Eye (tissue), 1 donor: ENCODE results near the gene RASL11A.
"Not testable (repeated sequence)": the region's sequence is repeated elsewhere in the genome, so short reads cannot be mapped to it uniquely, and the experiment has no call there.

ENCODE experiments used
- DNase-seq: peaks from one replicate; pipeline ENCODE4 v3.0.0-alpha.2; 2015

RASL11A gene

GRCh38 chr13:27269114-27269665, 1.4 kb upstream of the RASL11A start:
- no peak for DNase-seq

GRCh38 chr13:27271570-27272096, 1.0 kb downstream of the RASL11A start:
- DNase-seq = no peak

GRCh38 chr13:27273658-27274425, 3.2 kb downstream of the RASL11A start:
- DNase-seq = no peak

- DNase-seq = no peak
Measured at GRCh38 chr13:27274631-27275030, 4.0 kb downstream of the RASL11A start.

DNA sequence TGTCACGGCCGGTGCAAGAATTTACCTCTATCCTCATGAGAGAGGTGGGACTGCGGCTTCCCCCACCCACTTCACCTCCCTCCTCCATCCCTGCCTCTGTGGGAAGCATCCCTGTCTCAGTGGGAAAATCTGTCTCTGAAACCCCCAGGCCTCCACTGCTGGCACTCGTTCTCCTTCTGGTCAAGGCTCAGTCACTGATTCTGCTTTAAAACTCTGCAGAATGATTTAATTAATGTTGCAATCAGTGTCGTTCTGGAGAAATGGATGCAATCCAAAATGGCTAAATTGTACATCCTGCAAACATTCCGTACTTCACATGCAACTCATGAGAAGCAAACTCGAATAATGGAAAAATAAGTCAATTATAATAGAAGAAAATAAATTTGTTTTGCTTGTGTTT, 5.6 kb downstream of the RASL11A start:
- no peak for DNase-seq

DNA sequence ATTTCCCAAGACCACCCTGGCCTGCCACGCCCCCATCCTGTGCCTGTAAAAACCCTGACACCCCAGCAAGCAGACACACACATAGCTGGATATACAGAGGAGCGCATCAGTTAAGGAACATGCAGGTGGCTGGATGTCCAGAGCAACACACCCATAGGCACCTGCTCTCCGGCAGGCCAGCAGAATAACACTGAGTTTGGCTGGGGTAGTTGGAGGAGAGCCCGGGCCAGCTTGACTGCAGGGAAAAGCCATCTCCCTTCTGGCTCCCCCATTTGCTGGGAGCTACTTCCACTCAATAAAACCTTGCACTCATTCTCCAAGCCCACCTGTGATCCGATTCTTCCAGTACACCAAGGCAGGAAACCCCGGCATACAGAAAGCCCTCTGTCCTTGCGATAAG, 8.9 kb downstream of the RASL11A start:
- no peak for DNase-seq

DNA sequence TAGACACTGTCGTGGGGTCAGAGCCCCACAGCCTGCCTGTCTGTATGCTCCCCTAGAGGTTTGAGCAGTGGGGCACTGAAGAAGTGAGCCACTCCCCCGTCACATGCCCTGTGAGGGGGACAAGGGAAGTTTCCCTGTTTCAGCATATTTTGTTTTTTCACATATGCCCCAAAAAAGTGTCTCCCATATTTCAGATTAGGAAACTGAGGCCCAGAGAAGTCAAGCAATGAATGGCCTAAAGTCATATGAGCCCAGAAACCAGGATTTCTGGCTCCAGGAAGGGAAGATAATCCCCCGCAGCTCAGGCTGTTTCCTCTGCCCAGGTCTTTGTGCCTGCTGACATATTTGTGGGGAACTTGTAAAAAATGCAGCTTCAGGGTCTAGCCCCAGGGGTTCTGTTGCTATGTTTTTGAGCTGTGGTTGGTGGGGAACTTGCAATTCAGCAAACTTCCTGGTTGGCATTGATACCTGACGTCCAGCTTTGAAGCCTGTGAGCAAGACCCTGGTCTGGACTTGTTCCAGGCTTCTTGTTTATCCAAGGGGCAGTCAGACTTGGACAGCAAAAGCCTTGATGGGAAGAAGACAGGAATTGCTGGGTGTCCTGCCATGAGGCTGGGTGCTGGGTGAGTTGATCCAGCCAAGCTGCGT, 9.5 kb downstream of the RASL11A start:
- DNase-seq = no peak

DNA sequence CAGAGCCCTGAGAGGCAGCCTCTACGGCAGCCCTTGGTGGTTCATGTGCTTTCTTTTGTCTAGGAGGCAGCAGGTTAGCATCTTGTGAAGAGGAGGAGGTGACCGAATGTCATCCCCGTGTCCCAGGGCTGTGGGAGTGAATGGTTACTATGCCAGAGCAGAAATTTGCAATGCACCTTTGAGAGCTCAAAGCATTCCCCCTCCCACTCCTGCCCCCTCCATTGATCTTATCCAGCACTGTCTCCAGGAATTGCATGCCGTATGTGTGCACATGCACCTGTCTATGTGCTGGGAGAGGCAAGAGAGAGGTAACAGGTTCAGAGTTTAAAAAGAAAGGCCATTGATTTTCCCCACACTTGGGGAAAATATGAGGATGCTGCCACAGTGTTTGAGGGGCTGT, 10.2 kb downstream of the RASL11A start:
- no peak for DNase-seq

DNA sequence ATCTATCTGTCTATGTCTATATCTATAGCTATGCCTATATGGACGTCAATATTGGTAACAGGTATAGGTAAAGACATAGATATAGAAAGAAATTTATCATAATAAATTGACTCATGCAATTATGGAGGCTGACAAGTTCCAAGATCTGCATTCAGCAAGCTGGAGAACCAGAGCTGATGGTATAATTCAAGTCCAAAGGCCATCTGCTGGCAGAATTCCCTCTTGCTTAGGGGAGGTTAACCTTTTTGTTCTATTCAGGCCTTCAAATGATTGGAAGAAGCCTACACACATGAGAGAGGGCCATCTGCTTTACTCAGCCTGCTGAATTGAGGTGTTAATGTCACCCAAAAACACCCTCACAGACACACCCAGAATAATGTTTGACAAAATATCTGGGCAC, 10.8 kb downstream of the RASL11A start:
- no peak for DNase-seq

DNA sequence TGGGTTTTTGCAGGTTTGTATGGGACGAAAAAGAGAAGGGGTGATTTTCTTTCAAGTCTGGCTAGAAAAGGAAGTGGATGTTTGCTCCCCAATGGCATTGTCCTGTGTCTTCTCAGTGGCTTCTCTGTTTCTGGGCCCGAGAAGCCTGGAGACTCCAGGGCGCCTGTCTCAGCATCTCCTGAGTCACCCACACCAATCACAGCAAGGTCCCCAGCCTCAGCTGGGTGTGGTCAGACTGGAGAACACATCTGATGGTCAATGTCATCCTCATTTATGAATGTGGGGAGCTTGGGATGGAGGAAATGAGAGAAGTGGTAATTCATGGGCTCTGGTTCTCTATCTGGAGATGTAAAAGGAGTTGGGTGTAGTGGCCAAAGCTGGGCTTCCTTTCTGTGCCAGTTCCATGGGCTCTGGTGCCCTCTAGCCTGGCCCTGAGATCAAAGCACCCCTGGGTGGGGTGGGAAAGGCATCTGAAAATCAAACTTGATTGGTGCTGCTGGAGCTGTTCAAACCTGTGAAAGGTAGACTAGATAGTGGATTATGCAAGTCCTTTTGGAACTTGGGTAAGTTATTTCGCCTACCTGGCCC, 13.4 kb downstream of the RASL11A start:
- DNase-seq = no peak

DNA sequence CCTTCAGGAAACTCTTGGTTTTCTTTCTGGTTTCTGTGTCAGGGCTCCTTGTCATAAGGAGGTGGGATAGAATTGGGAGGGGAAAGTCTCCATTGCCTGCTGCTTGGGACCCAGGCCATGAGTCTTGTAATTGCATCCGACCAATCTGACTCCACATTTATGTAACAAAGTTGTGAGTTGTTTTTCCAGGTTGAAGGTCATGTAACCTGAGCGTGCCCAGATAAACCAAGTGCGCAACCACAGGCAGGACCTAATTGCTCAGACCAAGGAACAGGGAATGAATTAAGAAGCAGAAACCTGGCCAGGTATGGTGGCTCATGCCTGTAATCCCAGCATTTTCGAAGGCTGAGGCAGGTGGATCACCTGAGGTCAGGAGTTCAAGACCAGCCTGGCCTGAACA, 17.8 kb downstream of the RASL11A start:
- no peak for DNase-seq

GRCh38 chr13:27289011-27289665, 18.5 kb downstream of the RASL11A start:
- peak; percentile 30 for DNase-seq

GRCh38 chr13:27290715-27291114, 20.1 kb downstream of the RASL11A start:
- DNase-seq = no peak

DNA sequence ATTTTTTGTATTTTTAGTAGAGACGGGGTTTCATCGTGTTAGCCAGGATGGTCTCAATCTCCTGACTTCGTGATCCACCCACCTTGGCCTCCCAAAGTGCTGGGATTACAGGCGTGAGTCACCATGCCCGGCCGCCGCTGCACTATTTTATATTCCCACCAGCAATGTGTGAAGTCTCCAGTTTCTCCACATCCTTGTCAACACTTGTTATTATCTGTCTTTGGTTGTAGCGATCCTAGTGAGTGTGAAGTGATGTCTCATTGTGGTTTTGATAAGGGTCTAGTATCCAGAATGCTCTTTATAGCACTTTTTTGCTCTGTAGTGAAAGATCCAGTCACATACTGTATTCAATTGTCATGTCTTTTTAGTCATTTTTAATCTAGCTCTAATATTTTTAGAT, 21.3 kb downstream of the RASL11A start:
- DNase-seq = not testable (repeated sequence)

GRCh38 chr13:27293076-27293691, 22.6 kb downstream of the RASL11A start:
- no peak for DNase-seq

- DNase-seq = no peak
Measured at GRCh38 chr13:27293873-27294515, 23.4 kb downstream of the RASL11A start.

- DNase-seq = no peak
Measured at GRCh38 chr13:27295096-27295495, 24.5 kb downstream of the RASL11A start.

DNA sequence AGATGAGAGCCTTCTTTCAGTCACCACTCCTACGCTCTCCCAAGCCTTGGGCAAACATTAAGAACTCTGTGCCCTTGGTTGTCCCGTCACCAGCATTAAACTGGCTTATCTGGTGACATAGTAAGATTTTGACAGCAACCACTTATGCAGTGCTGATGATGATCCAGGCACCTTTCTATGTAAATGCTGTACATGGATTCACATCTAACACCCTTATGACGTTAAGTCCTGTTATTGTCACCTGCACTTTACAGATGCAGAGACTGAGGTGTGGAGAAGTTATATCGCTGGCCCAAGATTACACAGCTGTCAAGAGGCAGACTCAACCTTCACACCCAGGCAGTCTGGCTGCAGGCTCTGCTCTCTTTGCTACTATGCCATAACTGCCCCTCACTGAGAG, 25.0 kb downstream of the RASL11A start:
- DNase-seq = no peak

DNA sequence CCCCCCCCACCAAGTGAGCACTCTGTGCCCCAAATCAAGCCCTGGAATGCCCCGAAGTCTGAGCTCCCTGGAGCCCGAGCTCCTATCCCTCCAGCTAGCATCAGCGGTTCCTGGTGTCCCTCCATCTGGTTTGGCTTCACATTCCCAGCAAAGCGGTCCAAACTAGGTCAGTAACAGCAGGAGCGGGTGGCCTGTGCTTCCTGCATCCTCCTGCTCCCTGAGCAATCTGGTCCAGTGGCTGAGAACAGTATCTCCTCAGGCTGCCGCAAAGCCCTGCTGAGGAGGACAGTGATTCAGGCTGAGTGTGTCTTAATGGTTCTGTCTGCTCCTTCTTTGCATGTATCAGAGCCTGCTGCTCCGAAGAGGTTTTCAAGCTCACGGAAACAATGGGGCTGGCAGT, 25.9 kb downstream of the RASL11A start:
- peak; percentile 54 for DNase-seq

GRCh38 chr13:27298849-27299248, 28.2 kb downstream of the RASL11A start:
- DNase-seq = no peak

- not testable (repeated sequence) for DNase-seq
Measured at GRCh38 chr13:27300406-27300805, 29.8 kb downstream of the RASL11A start.

GRCh38 chr13:27300941-27301586, 30.4 kb downstream of the RASL11A start:
- DNase-seq = no peak
